Mesendoderm (in vitro differentiated cells): Measurements from ENCODE around the gene IPO9.
A peak's percentile ranks its signal among the peaks of the same experiment; 100 is the strongest.

Source experiments
- DNase-seq: peaks from one replicate; pipeline ENCODE4 v3.0.0; 2013
- H2AK5ac ChIP-seq: 2 replicates; pipeline ENCODE4 v1.6.1; 2013; ENCODE audit warnings: low read length, inconsistent platforms
- H2BK120ac ChIP-seq: 2 replicates; pipeline ENCODE4 v1.6.1; 2013; ENCODE audit warnings: low read depth, mild to moderate bottlenecking, low read length, moderate library complexity, mixed read lengths
- H2BK15ac ChIP-seq: replicated peaks from 2 replicates; pipeline ENCODE4 v1.6.1; 2013; ENCODE audit warnings: low read depth, mild to moderate bottlenecking, moderate library complexity
- H2BK5ac ChIP-seq: 2 replicates; pipeline ENCODE4 v1.6.1; 2013; ENCODE audit warnings: low read length, inconsistent platforms
- H3K18ac ChIP-seq: 2 replicates; pipeline ENCODE4 v1.6.1; 2013; ENCODE audit warnings: mild to moderate bottlenecking, low read length, mixed read lengths
- H3K23ac ChIP-seq: one replicate; pipeline ENCODE4 v1.6.1; 2013; ENCODE audit warnings: low read length
- H3K27ac ChIP-seq: 2 replicates; pipeline ENCODE4 v1.5.1; 2013; ENCODE audit warnings: low read depth, mild to moderate bottlenecking, inconsistent platforms, low read length, moderate library complexity
- H3K27me3 ChIP-seq: 2 replicates; pipeline ENCODE4 v1.6.1; 2013; ENCODE audit warnings: low read length, control low read depth, mild to moderate bottlenecking, inconsistent platforms; ENCODE audit not compliant: insufficient read depth, poor library complexity
- H3K36me3 ChIP-seq: 2 replicates; pipeline ENCODE4 v1.6.1; 2013; ENCODE audit warnings: low read length, inconsistent platforms; ENCODE audit not compliant: control insufficient read depth, insufficient read depth
- H3K4ac ChIP-seq: one replicate; pipeline ENCODE4 v1.6.1; 2013; ENCODE audit warnings: low read depth, mild to moderate bottlenecking, low read length, moderate library complexity
- H3K4me1 ChIP-seq: 2 replicates; pipeline ENCODE4 v1.6.1; 2013; ENCODE audit warnings: low read depth, low read length, inconsistent platforms; ENCODE audit not compliant: control insufficient read depth
- H3K4me2 ChIP-seq: 2 replicates; pipeline ENCODE4 v1.6.1; 2013; ENCODE audit warnings: low read length
- H3K4me3 ChIP-seq: 2 replicates; pipeline ENCODE4 v1.5.1; 2013; ENCODE audit warnings: mild to moderate bottlenecking, low read length
- H3K56ac ChIP-seq: one replicate; pipeline ENCODE4 v1.6.1; 2013; ENCODE audit warnings: low read length
- H3K79me1 ChIP-seq: 2 replicates; pipeline ENCODE4 v1.6.1; 2013; ENCODE audit warnings: low read length, inconsistent platforms
- H3K79me2 ChIP-seq: 2 replicates; pipeline ENCODE4 v1.6.1; 2013; ENCODE audit warnings: mild to moderate bottlenecking, low read length; ENCODE audit not compliant: control insufficient read depth, insufficient read depth
- H3K9ac ChIP-seq: 2 replicates; pipeline ENCODE4 v1.6.1; 2013; ENCODE audit warnings: low read length, inconsistent platforms
- H4K5ac ChIP-seq: one replicate; pipeline ENCODE4 v1.6.1; 2013; ENCODE audit warnings: low read length
- H4K8ac ChIP-seq: one replicate; pipeline ENCODE4 v1.6.1; 2013; ENCODE audit warnings: low read depth, mild to moderate bottlenecking, control low read depth, low read length, moderate library complexity
- WGBS: extraction: QIAGEN DNeasy Blood & Tissue Kit; methylation state at CpG from one replicate; pipeline ENCODE4 v1.1.7; 2013; ENCODE audit warnings: low lambda C conversion rate, missing lambda C conversion rate; ENCODE audit not compliant: insufficient coverage; ENCODE audit errors: extremely low coverage; 5-methylcytosine and 5-hydroxymethylcytosine counted together

The IPO9 gene

GRCh38 chr1:201890806-201891450 lies 62.0 kb downstream of the IPO9 start:
- H3K18ac ChIP-seq, result no peak overlapping the region
- no peak overlapping the region for H3K23ac ChIP-seq
- no peak overlapping the region for H3K9ac ChIP-seq
- no peak overlapping the region for H3K56ac ChIP-seq
- no peaks in the 10 kb centered on the region for H3K36me3 ChIP-seq
- DNase-seq, result no peak
- H2BK15ac ChIP-seq, result no peak overlapping the region
- H3K27ac ChIP-seq, result no peak overlapping the region
- H3K4me2 ChIP-seq, result no peak overlapping the region
- H3K4me3 ChIP-seq, result no peak overlapping the region
- no peaks in the 10 kb centered on the region for H3K27me3 ChIP-seq
- H2BK5ac ChIP-seq, result no peak overlapping the region
- no peaks in the 10 kb centered on the region for H3K79me2 ChIP-seq
- no peak overlapping the region for H4K5ac ChIP-seq
- H4K8ac ChIP-seq, result no peak overlapping the region
- H2BK120ac ChIP-seq, result no peak overlapping the region
- no CpG with 5 or more reads among the region's 3 CpGs for WGBS
- no peak overlapping the region for H3K4ac ChIP-seq
- H2AK5ac ChIP-seq, result no peak overlapping the region
- no peaks in the 10 kb centered on the region for H3K79me1 ChIP-seq
- H3K4me1 ChIP-seq, result peaks cover 3% of the 10 kb centered on the region

- Histone ChIP-seq H2BK5ac (no peak overlapping the region), H3K9ac (no peak overlapping the region), H3K79me2 (no peaks in the 10 kb centered on the region), H4K5ac (no peak overlapping the region), H4K8ac (no peak overlapping the region), H3K56ac (no peak overlapping the region), H3K18ac (no peak overlapping the region), H2BK15ac (no peak overlapping the region), H3K4ac (no peak overlapping the region), H3K36me3 (no peaks in the 10 kb centered on the region), H2BK120ac (no peak overlapping the region), H3K79me1 (no peaks in the 10 kb centered on the region), H3K4me1 (peaks cover 3% of the 10 kb centered on the region), H3K4me3 (no peak overlapping the region), H3K23ac (no peak overlapping the region), H3K4me2 (no peak overlapping the region), H2AK5ac (no peak overlapping the region), H3K27me3 (no peaks in the 10 kb centered on the region), H3K27ac (no peak overlapping the region)
- WGBS, result no CpG with 5 or more reads among the region's 5 CpGs
- DNase-seq, result no peak
Observed at GRCh38 chr1:201891451-201892045, 62.6 kb downstream of the IPO9 start.

GRCh38 chr1:201892211-201892610 lies 63.3 kb downstream of the IPO9 start:
- Histone ChIP-seq H2BK5ac (no peak overlapping the region), H3K27me3 (no peaks in the 10 kb centered on the region), H3K79me1 (no peaks in the 10 kb centered on the region), H2AK5ac (no peak overlapping the region), H3K4ac (no peak overlapping the region), H3K4me3 (no peak overlapping the region), H3K56ac (no peak overlapping the region), H3K4me2 (no peak overlapping the region), H3K23ac (no peak overlapping the region), H3K18ac (no peak overlapping the region), H2BK120ac (no peak overlapping the region), H3K79me2 (no peaks in the 10 kb centered on the region), H3K27ac (no peak overlapping the region), H2BK15ac (no peak overlapping the region), H4K5ac (no peak overlapping the region), H3K4me1 (peaks cover 3% of the 10 kb centered on the region), H3K9ac (no peak overlapping the region), H4K8ac (no peak overlapping the region), H3K36me3 (no peaks in the 10 kb centered on the region)
- no peak for DNase-seq
- no CpG with 5 or more reads among the region's 6 CpGs for WGBS

GRCh38 chr1:201893431-201893830 lies 64.5 kb downstream of the IPO9 start:
- Histone ChIP-seq H3K27ac (no peak overlapping the region), H2BK120ac (no peak overlapping the region), H2AK5ac (no peak overlapping the region), H3K4me1 (no peaks in the 10 kb centered on the region), H3K9ac (no peak overlapping the region), H4K8ac (no peak overlapping the region), H3K18ac (no peak overlapping the region), H3K56ac (peak overlapping the region; percentile 3), H2BK15ac (no peak overlapping the region), H3K36me3 (no peaks in the 10 kb centered on the region), H2BK5ac (no peak overlapping the region), H4K5ac (no peak overlapping the region), H3K27me3 (no peaks in the 10 kb centered on the region), H3K4me2 (no peak overlapping the region), H3K4ac (no peak overlapping the region), H3K4me3 (no peak overlapping the region), H3K79me1 (no peaks in the 10 kb centered on the region), H3K23ac (no peak overlapping the region), H3K79me2 (no peaks in the 10 kb centered on the region)
- no peak for DNase-seq
- no CpG with 5 or more reads among the region's 3 CpGs for WGBS

GRCh38 chr1:201894343-201895119 lies 65.6 kb downstream of the IPO9 start:
- no peak overlapping the region for H4K8ac ChIP-seq
- H3K4me1 ChIP-seq, result no peaks in the 10 kb centered on the region
- no CpG with 5 or more reads among the region's 5 CpGs for WGBS
- no peaks in the 10 kb centered on the region for H3K79me1 ChIP-seq
- H3K27me3 ChIP-seq, result no peaks in the 10 kb centered on the region
- H3K9ac ChIP-seq, result no peak overlapping the region
- DNase-seq, result no peak
- no peak overlapping the region for H3K23ac ChIP-seq
- H2AK5ac ChIP-seq, result no peak overlapping the region
- H3K79me2 ChIP-seq, result no peaks in the 10 kb centered on the region
- no peak overlapping the region for H3K27ac ChIP-seq
- H3K4ac ChIP-seq, result no peak overlapping the region
- H2BK120ac ChIP-seq, result no peak overlapping the region
- no peak overlapping the region for H2BK15ac ChIP-seq
- no peak overlapping the region for H4K5ac ChIP-seq
- no peaks in the 10 kb centered on the region for H3K36me3 ChIP-seq
- no peak overlapping the region for H2BK5ac ChIP-seq
- H3K4me2 ChIP-seq, result no peak overlapping the region
- H3K4me3 ChIP-seq, result no peak overlapping the region
- H3K56ac ChIP-seq, result no peak overlapping the region
- no peak overlapping the region for H3K18ac ChIP-seq
